ENCODE measurements around the gene IL4I1. TPM values are rescaled to one million over a fixed set of nuclear protein-coding genes. Genes with fewer than 3 reads are reported as not detected.

IL4I1 gene
- total RNA-seq, 1 donor from 2014 or later, result not detected

DNA sequence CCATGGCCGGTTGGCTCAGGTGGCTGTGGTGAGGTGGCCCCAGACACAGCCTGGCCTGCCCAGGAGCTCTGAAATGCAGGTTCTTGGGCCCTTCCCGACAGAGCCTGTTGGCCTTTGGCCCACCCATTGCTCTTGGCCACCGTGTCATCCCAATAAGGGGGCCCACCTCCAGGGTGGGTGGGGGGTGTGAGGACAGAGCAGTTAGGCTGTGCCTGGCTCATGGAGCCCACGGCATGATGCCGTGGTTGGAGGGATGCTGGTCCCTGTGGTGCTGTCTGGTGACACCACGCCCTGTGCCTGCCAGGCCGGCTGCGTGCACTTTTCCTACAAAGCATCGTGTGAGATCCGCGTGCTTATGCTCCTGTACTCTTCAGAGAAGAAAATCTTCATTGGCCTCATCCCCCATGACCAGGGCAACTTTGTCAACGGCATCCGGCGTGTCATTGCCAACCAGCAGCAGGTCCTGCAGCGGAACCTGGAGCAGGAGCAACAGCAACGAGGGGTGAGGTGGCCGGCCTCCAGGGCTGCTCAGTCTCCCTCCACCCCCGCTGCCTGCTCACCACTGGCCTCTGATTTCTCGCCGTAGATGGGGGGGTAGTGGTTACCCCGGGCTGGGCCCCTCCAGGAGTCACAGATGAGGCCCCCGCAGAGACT lies 36.9 kb downstream of the IL4I1 start:
- Histone ChIP-seq H3K4me3 (no peak overlapping the region), H3K4me1 (peaks cover 10% of the 10 kb centered on the region), H3K27me3 (no peaks in the 10 kb centered on the region), H3K36me3 (peaks cover 0 to 69% of the 10 kb centered on the region in 2 donors), H3K27ac (no peak overlapping the region), H3K9me3 (no peaks in the 10 kb centered on the region)
- intact Hi-C loops (cut with DNase I), result loop anchor here (5.0 to 10.0 kb wide), 2 partner anchors 43 to 105 kb away; partner anchors contain the start of gene MED25
- TF ChIP-seq, protein P1, sequence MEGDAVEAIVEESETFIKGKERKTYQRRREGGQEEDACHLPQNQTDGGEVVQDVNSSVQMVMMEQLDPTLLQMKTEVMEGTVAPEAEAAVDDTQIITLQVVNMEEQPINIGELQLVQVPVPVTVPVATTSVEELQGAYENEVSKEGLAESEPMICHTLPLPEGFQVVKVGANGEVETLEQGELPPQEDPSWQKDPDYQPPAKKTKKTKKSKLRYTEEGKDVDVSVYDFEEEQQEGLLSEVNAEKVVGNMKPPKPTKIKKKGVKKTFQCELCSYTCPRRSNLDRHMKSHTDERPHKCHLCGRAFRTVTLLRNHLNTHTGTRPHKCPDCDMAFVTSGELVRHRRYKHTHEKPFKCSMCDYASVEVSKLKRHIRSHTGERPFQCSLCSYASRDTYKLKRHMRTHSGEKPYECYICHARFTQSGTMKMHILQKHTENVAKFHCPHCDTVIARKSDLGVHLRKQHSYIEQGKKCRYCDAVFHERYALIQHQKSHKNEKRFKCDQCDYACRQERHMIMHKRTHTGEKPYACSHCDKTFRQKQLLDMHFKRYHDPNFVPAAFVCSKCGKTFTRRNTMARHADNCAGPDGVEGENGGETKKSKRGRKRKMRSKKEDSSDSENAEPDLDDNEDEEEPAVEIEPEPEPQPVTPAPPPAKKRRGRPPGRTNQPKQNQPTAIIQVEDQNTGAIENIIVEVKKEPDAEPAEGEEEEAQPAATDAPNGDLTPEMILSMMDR (IDR thresholded peaks at IDR 0.05), result no peak
- no peak for TF ChIP-seq POLR2A (IDR thresholded peaks at IDR 0.05)
- TF ChIP-seq POLR2AphosphoS5 (IDR thresholded peaks at IDR 0.05; ENCODE audit: insufficient read depth in 1 of 2, low read depth in 1 of 2), result no peak
- DNase-seq (ENCODE audit: extremely low spot score in 2 of 2), result no peak

DNA sequence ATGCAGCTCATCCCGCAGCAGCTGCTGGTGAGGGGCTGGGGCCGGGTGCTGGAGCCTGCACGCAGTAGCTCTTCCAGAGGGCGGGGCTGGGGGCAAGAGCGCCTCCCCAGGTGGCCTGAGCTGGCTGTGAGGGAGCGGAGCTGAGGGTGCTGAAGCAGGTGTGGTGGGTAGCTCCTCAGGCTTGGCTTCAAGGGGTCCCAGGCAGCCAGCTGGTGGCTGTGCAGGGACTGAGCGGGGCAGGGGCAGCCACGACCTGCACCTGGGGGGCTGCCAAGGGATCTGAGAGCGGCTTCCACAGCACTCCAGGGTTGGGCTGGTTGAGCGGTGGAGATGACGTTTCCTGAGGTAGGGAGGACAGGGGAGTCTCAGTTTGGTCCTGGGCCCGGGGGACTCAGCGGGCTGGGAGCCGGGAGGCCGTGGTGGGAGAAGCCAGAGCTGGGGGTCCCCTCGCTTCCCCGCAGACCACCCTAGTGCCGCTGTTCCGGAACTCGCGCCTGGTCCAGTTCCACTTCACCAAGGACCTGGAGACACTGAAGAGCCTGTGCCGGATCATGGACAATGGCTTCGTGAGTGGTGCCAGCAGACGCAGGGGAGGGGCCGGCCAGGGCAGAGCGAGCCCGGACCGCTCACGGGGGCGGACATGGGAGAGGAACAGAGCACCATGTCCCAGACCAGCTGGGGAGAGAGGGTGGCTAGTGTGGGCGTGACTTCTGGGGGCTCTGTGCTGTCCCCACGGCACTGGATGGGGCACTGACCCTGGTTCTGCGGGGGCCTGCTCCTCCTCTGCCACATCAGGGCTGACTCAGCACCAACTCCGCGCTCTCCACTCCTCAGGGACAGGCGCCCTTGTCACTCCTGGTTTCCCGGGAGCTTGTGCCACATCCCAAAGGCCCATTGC lies 38.4 kb downstream of the IL4I1 start:
- no peak for DNase-seq (ENCODE audit: extremely low spot score in 2 of 2)
- TF ChIP-seq, protein P1 (IDR thresholded peaks at IDR 0.05), result no peak
- TF ChIP-seq POLR2AphosphoS5 (IDR thresholded peaks at IDR 0.05; ENCODE audit: insufficient read depth in 1 of 2, low read depth in 1 of 2), result no peak
- no peak for TF ChIP-seq POLR2A (IDR thresholded peaks at IDR 0.05)
- peaks cover 0 to 62% of the 10 kb centered on the region in 2 donors for H3K36me3 ChIP-seq
- no peak overlapping the region for H3K4me3 ChIP-seq
- no peaks in the 10 kb centered on the region for H3K9me3 ChIP-seq
- intact Hi-C loops (cut with DNase I), result loop anchor here (10.0 kb wide), 1 partner anchor 104 kb away; no protein-coding TSS in a partner anchor
- H3K27me3 ChIP-seq, result no peaks in the 10 kb centered on the region
- H3K27ac ChIP-seq, result no peak overlapping the region
- H3K4me1 ChIP-seq, result peaks cover 23% of the 10 kb centered on the region

DNA sequence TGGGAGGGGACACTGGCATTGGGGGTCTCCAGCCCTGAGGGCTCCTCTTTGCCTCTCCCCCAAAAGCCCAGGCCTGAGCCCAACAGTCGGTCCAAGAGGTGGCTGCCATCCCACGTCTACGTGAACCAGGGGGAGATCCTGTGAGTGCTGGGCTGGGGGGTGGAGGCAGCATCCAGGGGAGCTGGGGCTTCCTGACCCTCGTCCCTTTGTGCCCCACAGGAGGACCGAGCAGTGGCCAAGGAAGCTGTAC lies 38.9 kb downstream of the IL4I1 start:
- Histone ChIP-seq H3K36me3 (peaks cover 0 to 59% of the 10 kb centered on the region in 2 donors), H3K4me1 (peaks cover 28% of the 10 kb centered on the region), H3K9me3 (no peaks in the 10 kb centered on the region), H3K27ac (no peak overlapping the region), H3K27me3 (no peaks in the 10 kb centered on the region), H3K4me3 (no peak overlapping the region)
- intact Hi-C loops (cut with DNase I), result loop anchor here (10.0 kb wide), 1 partner anchor 103 kb away; no protein-coding TSS in a partner anchor
- no peak for TF ChIP-seq POLR2AphosphoS5 (IDR thresholded peaks at IDR 0.05; ENCODE audit: insufficient read depth in 1 of 2, low read depth in 1 of 2)
- DNase-seq (ENCODE audit: extremely low spot score in 2 of 2), result no peak

DNA sequence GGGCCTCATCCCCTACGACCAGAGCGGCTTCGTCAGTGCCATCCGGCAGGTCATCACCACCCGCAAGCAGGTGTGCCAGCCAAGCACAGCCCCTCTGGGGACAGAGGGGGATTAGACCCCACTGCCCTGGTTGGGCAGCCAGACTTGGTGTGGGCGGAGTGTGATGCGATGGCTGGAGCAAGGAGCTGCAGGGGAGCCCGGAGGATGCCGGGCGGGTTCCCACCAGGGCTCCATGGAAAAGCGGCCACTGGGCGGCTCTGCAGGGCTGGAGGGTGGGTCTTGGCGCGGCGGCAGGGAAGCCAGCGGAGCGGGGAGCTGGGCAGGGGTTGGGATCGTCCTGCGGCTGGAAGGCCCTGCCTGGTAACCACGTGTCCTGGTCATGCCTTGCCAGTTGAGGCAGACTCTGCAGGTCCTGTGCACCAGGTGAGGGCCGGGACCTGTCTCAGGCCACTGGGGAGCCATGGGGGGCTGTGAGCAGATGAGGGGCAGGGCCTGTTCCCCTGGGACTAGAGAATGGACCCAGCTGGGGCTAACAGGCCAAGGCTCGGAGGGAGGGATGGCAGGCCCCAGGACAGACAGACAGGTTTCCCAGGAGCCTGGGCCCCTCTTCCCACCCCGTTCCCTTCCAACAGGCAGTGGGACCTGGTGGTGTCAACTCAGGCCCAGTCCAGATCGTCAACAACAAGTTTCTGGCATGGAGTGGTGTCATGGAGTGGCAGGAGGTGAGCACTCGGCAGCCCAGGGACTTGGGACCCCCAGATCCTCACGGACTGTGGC lies 39.4 kb downstream of the IL4I1 start:
- Histone ChIP-seq H3K4me1 (peaks cover 34% of the 10 kb centered on the region), H3K4me3 (no peak overlapping the region), H3K36me3 (peaks cover 0 to 57% of the 10 kb centered on the region in 2 donors), H3K27me3 (no peaks in the 10 kb centered on the region), H3K9me3 (no peaks in the 10 kb centered on the region), H3K27ac (no peak overlapping the region)
- intact Hi-C loops (cut with DNase I), result loop anchor here (10.0 kb wide), 1 partner anchor 102 kb away; no protein-coding TSS in a partner anchor
- DNase-seq (ENCODE audit: extremely low spot score in 2 of 2), result no peak
- TF ChIP-seq POLR2AphosphoS5 (IDR thresholded peaks at IDR 0.05; ENCODE audit: insufficient read depth in 1 of 2, low read depth in 1 of 2) (no peak), POLR2A (IDR thresholded peaks at IDR 0.05) (no peak)
- TF ChIP-seq, protein P1 (IDR thresholded peaks at IDR 0.05), result no peak

DNA sequence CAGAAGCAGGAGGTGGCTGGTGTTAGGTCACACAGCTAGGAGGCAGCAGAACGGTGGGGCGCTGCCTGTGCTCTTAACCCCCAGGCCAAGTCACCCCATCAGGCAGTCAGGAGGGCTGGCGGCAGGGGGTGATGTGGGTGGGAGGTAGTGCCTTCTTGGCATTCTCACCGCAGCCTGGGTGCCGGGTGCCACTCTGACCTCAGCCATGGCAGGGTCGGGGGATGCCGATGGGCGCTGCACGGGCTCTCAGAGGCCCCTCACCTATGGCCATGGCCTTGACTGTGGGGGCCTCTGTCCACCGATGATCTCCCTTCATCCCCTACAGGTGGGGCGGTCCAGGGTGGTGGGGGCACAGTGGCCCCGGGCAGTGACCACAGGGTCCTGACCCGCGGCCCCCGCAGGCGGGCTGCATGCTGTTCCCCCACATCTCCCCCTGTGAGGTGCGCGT lies 40.1 kb downstream of the IL4I1 start:
- Histone ChIP-seq H3K4me3 (no peak overlapping the region), H3K27ac (no peak overlapping the region), H3K4me1 (peaks cover 39% of the 10 kb centered on the region), H3K27me3 (no peaks in the 10 kb centered on the region), H3K9me3 (no peaks in the 10 kb centered on the region), H3K36me3 (peaks cover 0 to 50% of the 10 kb centered on the region in 2 donors)
- intact Hi-C loops (cut with DNase I), result loop anchor here (10.0 kb wide), 1 partner anchor 102 kb away; no protein-coding TSS in a partner anchor
- DNase-seq (ENCODE audit: extremely low spot score in 2 of 2), result no peak
- TF ChIP-seq, protein P1 (IDR thresholded peaks at IDR 0.05), result no peak
- TF ChIP-seq POLR2AphosphoS5 (IDR thresholded peaks at IDR 0.05; ENCODE audit: insufficient read depth in 1 of 2, low read depth in 1 of 2), result no peak
- no peak for TF ChIP-seq POLR2A (IDR thresholded peaks at IDR 0.05)
